Femur (tissue), 1 donor: ENCODE results near the gene TRAPPC5.
A peak's percentile ranks its signal among the peaks of the same experiment; 100 is the strongest.
"Not testable (repeated sequence)": the region's sequence is repeated elsewhere in the genome, so short reads cannot be mapped to it uniquely, and the experiment has no call there.

Experiments used
- DNase-seq: peaks from one replicate; pipeline ENCODE4 v3.0.0-alpha.2; 2017

Gene TRAPPC5

DNA sequence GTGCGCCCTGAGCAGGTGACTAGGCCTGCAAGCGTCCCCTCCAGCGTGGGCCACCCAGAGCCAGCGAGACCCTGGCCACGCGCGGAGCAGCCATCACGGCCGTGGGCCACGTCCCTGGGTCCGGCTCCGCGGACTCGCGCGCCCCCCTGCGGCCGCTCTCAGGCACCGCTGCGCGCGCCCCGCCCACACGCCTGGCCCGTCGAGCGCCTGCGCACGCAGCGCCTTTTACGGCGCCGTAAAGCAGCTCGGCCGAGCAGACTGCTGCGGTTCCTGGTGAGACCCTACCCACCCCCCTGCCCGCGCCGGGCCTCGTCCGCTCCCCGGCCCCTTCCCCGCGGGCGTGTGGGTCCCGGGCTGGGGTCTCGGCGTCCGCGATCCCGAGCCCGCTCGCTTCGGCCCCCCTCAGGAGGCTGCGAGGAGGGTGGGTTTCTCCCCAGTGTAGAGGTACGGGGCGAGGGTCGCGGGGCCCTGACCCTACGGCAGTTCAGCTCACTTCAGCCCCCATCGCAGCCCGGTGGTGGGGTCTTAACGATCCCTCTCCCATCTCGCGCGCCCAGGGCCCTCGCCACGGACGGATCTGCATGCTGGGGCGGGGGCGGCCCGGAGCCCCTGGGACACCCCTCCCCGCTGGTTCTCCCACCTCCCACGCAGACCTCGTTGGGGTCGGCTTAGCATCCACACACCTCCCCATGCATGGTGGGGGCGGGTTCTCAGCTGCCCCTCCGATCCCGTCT lies at the start of gene TRAPPC5:
TRAPPC5 (plus strand) TSS at position 228 of the 734 bp plus-strand sequence. CDS start 1,421 bp downstream, outside the sequence.
- DNase-seq: peak; percentile 92

DNA sequence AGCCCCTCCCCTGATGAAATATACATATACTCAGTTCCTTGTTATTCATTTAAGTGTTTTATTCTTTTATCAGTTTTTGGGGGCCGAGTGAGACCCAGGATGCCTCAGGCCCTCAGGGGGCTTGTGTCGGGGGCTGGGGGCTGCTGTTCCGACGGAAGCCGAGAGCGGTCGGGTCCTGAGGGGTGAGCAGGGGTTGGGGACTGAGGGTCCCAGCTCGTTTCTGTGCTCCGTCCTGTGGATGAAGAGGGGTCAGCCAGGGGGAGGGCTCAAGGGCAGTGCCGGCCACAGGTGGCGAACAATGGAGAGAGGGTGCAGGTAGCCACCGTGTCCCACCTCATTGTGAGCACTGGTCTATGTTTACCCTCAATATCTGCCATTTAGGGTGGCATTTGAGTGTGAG lies 49.1 kb upstream of the TRAPPC5 start:
- no peak for DNase-seq

DNA sequence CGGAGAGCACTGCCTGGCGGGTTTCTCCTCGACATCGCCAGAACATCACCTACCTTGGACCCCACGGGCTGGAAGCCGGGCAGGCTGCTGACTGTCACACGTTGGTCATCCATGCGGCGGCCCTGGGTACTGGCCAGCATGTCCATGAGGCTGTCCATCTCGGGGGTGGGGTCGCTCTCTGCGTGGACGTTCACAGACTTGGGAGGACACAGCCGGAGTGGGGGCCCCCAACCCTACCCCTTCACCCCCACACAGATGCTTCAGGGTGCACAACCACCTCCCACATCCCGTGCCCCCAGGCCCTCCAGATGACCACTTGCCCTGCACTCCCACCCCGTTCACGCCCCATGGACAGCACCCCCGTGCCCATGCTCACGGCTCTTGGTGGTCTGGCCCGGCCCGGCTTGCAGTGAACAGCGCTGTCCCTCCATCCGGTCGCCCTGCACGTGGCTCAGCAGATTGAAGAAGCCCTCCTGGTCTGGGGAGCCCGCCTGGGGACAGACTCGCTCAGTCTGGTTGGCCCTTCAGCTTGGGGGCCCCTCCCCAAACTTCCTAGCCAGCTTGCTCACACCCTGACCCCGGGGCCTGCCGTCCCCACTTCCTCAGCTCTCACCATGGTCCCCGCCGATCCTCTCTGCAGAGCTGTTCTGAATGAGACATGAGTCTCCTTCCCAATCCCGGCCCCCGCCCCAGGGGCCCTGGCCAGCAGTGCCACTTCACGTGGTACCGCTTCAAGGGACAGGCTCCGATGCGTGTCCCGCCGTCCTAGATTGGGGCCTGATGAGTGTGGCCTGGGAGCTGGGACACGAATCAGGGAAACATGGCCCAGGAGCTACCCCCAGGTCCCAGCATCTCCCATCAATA lies 48.1 kb upstream of the TRAPPC5 start:
- DNase-seq: no peak

DNA sequence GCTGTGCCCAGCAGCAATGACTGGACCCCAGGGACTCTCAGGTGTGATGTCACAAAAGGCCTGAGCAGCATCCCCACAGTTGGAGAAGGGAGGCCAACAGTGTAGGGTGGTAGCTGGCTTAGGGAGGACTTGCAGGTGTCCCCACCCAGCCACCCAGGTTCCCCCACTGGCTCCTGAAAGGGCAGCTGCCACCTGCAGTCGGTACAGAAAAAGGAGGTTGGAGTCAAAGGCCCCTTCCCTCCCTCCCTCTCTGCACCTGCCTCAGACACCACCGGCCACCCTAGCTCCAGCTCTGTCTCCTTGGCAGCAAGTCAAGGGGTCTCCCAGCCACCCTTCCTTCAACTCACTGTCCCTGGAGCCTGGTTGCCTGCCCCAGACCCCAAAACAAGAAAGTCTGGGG lies 46.9 kb upstream of the TRAPPC5 start, which contains the start of gene PCP2:
PCP2 (minus strand) TSS at position 22 of the 400 bp plus-strand sequence. CDS start 262 bp downstream, outside the sequence.
- no peak for DNase-seq

DNA sequence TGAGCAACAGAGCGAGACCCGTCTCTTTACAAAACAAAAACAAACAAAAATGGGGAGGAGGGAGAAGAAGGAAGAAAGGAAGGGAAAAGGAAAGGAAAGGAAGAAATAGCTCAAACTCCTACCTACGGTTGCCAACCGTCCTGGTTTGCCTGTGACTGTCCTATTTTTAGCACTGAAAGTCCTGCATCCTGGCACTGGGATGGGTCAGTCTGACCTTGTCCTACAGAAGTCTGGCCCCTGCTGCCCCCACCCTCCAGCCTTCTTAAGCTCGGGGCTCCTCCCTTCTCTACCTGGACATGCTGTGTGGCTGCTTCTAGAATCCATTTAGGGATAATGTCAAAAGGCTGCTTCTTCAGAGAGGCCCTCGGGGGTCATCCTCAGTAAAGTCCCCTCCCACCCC lies 45.0 kb upstream of the TRAPPC5 start:
- no peak for DNase-seq

DNA sequence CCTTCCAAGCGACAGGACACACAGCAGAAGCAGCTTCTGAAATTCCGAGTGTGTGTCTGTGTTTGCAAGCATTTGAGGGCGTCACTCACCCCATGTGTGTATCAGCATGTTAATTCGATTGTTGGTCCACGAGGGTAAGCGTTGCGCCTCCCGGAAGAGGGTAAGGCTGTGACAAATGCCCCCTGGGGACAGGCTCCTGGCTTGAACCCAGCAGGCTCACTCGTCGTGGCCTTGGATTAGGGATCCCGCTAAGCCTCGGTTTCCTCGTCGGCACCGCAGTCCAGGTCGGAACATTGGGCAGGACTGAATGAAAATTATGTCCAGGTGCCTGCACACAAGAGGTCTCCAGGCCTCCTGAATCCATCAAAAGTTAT lies 44.3 kb upstream of the TRAPPC5 start:
- no peak for DNase-seq

DNA sequence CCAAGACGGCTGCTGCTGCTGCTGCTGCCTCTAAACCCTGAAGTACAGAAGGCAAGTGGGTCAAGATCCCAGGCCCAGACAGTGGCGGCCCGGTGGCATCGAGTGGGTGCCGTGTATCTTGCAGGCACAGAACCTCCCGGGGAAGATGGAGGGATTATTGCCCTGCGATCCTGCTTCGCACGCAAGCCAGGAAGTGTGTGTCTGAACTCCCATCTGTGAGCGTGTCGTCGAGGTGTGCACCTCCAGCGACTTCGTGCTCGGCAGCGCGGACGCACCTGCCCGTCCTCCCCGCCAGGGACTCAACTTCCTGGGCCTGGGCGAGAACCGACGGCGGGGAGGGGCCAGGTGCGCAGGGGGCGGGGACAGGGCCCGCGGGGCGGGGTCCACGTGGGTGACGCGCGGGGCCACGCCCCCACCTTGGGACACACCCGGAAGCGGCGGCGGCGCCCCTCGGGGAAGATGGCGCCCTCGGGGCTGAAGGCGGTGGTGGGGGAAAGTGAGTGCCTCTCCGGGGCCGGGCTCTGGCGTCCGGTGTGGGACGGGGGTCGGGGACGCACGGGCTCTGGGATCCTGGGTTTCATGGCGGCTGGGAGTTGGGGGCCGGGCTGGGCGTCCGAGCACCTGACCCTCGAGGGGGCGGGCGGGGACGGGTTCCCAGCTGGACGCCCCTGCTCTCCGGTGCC lies 43.8 kb upstream of the TRAPPC5 start, which contains the start of gene STXBP2:
STXBP2 (plus strand) TSS at position 420 of the 683 bp plus-strand sequence; CDS start at position 460, 40 bp downstream.
- peak; percentile 66 for DNase-seq

DNA sequence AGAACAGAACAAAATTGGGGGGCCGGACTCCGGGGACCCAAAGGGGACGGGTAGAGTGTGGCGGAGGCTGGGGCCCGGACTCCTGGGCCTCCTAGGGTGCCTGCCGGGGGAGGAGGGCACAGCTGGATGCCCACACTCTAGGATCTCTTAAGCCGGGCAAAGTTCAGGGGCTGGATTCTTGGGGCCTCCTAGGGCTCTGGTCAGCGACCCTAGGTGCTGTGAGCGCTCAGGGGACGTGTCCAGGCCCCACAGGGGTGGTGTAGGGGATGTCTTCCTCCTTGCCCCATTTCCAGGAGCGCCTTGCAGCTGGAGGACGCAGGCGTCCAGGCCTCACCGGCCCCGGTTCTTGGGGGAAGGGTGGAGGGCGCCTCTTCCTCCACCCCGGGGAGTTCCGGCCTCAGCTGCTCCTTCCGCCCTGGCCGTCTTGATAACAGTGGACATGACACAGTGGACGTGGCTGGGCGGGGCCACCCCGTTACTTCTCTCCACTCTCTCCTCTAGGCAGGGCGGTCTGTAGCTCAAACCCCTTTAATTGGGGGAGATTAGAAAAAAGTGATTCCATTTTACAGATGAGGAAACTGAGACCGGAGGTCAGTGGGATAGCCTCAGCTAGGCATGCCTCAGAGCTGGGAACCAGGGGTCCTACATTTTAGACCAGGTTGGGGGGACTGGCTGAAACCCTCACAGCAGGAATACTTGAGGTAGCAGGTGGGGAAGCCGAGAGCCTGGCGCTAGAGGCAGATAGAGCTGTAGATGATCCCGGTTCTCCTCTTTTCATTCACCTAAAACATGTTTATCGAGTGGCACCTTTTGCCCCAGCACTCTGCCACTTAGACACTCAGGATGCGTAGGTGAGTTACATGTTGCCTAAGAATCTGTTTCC lies 43.0 kb upstream of the TRAPPC5 start:
- peak; percentile 47 for DNase-seq

DNA sequence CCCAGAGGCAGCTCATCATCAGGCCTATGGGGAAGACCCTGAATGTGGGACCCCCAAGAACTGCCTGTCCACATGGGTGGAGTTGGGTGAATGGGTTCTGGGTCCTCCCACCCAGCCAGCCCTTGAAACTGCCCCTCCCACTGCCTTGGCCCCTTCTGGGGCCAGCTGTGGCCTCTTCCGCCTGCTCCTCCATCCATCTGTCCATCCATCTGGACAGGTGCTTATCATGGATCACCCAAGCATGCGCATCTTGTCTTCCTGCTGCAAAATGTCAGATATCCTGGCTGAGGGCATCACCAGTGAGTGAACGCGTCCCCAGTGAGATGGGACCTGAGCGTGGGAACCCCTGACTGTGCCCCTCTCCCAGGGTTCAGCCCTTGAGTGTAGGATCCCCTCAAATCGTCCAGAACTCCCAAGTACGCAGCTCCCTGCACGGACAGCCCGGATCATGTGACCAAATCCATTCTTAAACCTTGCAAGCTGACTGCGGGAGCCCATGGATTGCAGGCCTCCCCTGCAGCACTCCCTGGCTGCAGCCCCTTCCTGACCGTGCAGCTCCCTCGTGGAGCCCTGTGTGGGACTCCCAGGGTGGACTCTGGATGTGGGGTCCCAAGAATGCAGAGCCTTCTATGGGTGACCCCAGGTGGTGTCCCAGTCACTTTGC lies 41.7 kb upstream of the TRAPPC5 start:
- no peak for DNase-seq

DNA sequence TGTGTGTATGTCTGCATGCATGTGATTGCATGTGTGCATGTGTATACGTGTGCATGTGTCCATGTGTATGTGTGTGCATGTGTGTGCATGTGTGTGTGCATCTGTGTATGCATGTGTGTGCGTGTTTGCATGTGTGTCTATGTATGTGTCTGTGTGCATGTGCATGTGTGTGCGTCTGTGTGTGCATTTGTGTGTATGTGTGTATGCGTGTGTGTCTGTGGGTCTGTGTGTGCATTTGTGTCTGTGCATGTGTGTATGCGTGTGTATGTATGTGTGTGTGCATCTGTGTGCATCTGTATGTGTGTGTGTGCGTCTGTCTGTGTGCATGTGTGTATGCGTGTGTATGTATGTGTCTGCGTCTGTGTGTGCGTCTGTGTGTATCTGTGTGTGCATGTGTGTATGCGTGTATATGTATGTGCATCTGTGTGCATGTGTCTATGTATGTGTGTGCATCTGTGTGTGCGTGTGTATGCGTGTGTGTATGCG lies 40.7 kb upstream of the TRAPPC5 start:
- DNase-seq: no peak

DNA sequence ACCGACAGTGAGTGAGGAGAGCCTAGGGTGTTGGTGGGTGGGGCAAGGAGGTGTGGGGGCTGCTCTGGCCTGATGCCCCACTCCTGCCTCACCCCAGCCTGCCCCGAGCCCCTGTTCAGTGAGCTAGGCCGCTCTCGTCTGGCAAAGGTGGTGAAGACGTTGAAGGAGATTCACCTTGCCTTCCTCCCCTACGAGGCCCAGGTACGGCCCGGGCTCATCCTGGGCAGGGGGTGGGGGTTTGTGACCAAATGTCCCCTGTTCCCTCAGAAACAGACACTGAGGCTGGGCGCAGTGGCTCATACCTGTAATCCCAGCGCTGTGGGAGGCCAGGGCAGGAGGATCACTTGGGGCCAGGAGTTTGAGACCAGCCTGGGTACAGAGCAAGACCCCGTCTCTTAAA lies 39.8 kb upstream of the TRAPPC5 start:
- DNase-seq: no peak

DNA sequence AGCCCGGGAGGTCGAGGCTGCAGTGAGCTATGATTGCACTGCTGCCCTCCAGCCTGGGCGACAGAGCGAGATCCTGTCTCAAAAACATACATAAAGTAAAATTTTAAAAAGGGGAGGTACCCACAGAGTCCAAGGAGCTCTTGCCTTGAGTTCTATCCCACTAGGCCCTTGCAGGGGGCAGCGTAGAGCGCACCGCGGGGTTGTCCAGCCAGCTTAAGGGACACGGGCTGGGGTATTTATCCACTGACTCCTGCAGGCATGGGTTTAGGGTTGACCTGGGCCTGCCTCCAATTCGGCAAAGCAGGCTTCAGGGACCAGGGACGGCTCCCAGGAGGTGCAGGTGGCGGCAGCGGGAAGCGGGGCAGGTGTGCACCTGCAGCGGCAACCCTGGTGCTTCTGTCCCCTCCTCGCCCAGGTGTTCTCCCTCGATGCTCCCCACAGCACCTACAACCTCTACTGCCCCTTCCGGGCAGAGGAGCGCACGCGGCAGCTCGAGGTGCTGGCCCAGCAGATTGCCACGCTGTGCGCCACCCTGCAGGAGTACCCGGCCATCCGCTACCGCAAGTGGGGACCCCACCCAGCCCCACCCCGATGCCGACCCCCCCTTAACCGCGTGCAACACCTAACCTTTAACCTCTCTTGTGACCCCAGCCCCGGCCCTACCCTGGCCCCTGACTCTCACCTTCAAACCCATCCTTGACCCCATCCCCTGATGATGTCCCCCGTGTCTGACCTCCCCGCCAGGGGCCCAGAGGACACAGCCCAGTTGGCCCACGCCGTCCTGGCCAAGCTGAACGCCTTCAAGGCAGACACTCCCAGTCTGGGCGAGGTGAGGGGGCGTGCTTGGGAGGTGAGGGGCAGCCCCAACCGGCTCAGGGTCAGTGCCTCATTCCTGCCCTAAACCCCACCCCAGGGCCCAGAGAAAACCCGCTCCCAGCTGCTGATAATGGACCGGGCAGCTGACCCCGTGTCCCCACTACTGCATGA lies 39.0 kb upstream of the TRAPPC5 start:
- no peak for DNase-seq

DNA sequence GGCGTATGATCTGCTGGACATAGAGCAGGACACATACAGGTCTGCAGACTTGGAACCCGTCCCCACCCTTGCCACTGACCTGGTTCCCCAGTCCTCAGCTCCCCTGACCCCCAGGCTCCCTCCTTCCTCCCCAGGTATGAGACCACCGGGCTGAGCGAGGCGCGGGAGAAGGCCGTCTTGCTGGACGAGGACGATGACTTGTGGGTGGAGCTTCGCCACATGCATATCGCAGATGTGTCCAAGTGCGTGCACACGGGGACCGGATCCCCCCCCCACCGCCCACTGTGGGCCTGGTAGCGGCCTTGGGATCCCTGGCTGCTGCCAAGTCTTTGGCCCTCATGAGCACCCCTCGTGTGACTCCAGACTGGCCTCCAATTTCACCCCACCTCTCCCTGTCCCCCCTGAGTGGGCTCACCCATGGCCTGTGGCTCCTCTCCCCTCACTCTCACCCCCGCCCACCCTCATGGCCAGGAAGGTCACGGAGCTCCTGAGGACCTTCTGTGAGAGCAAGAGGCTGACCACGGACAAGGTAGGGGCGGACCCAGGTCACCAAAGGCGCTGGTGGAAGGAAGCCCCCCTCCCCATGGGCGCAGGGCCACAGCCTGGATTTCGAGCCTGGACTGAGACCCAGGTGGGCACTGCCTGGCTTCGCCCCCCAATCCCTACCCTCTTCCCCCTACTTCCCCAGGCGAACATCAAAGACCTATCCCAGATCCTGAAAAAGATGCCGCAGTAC lies 38.2 kb upstream of the TRAPPC5 start:
- DNase-seq: no peak

DNA sequence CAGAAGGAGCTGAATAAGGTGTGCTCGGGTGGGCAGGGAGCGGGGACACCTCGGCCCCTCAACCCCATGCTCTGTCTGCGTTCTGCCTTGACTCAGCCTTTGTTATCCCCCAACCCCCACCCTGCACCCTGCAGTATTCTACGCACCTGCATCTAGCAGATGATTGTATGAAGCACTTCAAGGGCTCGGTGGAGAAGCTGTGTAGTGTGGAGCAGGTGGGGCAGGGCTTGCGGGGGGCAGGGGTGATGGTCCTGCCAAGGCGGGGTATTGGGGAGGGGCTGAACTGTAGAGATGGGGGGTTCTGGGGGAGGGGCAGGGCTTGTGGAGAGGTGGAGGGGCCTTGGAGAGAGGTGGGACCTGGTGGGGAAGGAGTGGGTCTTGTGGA lies 37.6 kb upstream of the TRAPPC5 start:
- no peak for DNase-seq

DNA sequence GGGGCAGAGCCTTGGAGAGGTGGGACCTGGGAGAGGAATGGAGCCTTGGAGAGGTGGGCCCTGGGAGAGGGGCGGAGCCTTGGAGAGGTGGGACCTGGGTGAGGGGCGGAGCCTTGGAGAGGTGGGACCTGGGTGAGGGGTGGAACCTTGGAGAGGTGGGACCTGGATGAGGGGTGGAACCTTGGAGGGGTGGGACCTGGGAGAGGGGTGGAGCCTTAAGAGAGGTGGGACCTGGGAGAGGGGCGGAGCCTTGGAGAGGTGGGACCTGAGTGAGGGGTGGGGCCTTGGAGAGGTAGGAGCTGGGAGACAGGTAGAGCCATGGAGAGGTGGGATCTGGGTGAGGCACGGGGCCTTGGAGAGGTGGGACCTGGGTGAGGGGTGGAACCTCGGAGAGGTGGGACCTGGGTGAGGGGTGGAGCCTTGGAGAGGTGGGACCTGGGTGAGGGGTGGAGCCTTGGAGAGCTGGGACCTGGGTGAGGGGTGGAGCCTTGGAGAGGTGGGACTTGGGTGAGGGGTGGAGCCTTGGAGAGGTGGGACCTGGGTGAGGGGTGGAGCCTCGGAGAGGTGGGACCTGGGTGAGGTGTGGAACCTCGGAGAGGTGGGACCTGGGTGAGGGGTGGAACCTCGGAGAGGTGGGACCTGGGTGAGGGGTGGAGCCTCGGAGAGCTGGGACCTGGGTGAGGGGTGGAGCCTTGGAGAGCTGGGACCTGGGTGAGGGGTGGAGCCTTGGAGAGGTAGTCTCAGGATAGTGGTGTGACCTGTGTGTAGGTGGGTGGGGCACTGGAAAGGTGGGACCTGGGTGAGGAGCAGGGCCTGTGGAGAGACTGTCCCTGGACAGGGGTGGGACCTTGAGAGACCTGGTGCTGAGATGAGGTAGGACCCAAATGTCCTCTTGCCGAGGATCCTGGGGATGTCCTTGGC lies 36.7 kb upstream of the TRAPPC5 start:
- not testable (repeated sequence) for DNase-seq

DNA sequence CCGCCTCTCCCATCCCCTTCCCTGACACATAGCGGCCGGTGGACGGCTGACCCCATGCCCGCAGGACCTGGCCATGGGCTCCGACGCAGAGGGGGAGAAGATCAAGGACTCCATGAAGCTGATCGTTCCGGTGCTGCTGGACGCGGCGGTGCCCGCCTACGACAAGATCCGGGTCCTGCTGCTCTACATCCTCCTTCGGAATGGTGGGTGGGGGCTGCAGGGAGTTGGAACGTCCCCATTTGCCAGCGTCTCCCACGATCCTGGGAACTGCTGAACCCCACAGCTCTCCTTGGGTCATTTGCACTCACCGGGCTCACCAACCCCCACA lies 36.1 kb upstream of the TRAPPC5 start:
- DNase-seq: no peak

DNA sequence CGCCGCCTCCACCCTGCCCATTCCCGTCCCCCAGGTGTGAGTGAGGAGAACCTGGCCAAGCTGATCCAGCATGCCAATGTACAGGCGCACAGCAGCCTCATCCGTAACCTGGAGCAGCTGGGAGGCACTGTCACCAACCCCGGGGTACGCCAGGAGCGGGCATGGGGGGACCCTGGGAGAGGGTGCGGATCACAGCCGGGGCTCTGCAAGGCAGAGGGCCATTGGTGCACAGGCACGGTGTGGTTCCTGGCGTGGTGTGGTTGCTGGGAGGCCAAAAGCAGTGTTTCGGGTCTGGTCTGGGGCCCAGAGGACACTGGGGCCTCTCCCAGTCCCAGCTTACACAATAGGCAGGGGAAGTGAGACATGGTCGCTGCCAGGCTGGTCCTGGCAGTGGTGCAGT lies 35.5 kb upstream of the TRAPPC5 start:
- DNase-seq: no peak

DNA sequence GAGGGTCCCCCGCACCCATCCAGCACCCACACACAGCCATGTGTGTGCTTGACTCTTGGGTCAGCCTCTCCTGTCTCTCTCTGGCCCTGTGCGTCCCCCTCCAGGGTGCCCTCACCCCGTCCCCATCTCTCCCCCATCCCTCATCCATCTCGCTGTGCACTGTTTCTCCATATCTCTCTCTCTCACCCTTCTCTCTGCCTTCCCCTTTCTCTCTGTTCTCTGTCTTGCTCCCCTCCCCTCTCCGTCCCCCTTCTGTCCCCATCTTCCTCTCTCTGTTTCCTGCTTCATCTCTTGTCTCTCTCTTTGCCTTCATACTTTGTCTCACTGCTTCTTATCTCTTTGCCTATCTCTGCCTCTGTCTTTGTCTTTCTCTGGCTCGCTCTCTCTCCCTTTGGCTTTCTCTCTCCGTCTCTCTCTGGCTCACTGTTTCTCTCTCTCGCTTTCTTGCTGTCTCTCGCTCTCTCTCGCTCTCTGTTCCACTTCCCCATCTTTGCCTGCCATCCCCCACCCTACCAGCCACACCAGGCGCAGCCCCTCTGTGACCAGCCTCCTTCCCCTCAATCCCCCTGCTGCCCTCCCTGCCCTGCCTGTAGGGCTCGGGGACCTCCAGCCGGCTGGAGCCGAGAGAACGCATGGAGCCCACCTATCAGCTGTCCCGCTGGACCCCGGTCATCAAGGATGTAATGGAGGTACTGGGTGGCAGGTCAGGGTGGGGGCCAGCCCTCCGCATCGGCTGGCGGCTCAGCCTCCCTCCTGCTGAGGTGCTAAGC lies 34.8 kb upstream of the TRAPPC5 start:
- DNase-seq: no peak
